ENCODE measurements around the gene G6PC3.

G6PC3 gene

GRCh38 chr17:44084921-44085320 is 14.4 kb downstream of the G6PC3 start:
- Histone ChIP-seq H3K27ac (replicated peaks) (no peak overlapping the region), H3K4me3 (replicated peaks; ENCODE audit: insufficient read depth, low read length) (no peak overlapping the region), H3K27me3 (ENCODE audit: insufficient read depth, poor library complexity, severe bottlenecking) (no peaks in the 10 kb centered on the region)
- TF ChIP-seq POLR2AphosphoS5 (IDR thresholded peaks at IDR 0.05; ENCODE audit: low read depth) (no peak), GABPA (IDR thresholded peaks at IDR 0.05; ENCODE audit: low read depth) (no peak), REST (IDR thresholded peaks at IDR 0.05; ENCODE audit: insufficient replicate concordance, low read depth) (no peak), CTCF (IDR thresholded peaks at IDR 0.05; ENCODE audit: insufficient read depth, low read length) (no peak), SPI1 (IDR thresholded peaks at IDR 0.05; ENCODE audit: borderline replicate concordance, low read depth) (no peak)
- DNase-seq (ENCODE audit: low read depth in 1 of 2, low spot score in 1 of 2): no peak

- Histone ChIP-seq H3K27me3 (ENCODE audit: insufficient read depth, poor library complexity, severe bottlenecking) (no peaks in the 10 kb centered on the region), H3K27ac (replicated peaks) (no peak overlapping the region)
Observed at GRCh38 chr17:44085908-44086307, 15.4 kb downstream of the G6PC3 start.

GRCh38 chr17:44086364-44087311 is 16.1 kb downstream of the G6PC3 start:
- H3K4me3 ChIP-seq (replicated peaks; ENCODE audit: insufficient read depth, low read length): no peak overlapping the region
- H3K27ac ChIP-seq (replicated peaks): no peak overlapping the region
- no peak for TF ChIP-seq POLR2AphosphoS5 (IDR thresholded peaks at IDR 0.05; ENCODE audit: low read depth)
- no peak for TF ChIP-seq CTCF (IDR thresholded peaks at IDR 0.05; ENCODE audit: insufficient read depth, low read length)
- no peak for TF ChIP-seq SPI1 (IDR thresholded peaks at IDR 0.05; ENCODE audit: borderline replicate concordance, low read depth)
- TF ChIP-seq REST (IDR thresholded peaks at IDR 0.05; ENCODE audit: insufficient replicate concordance, low read depth): no peak
- no peak for TF ChIP-seq GABPA (IDR thresholded peaks at IDR 0.05; ENCODE audit: low read depth)
- DNase-seq (ENCODE audit: low read depth in 1 of 2, low spot score in 1 of 2): peak in 1 of 2 experiments; percentile 74
- no peaks in the 10 kb centered on the region for H3K27me3 ChIP-seq (ENCODE audit: insufficient read depth, poor library complexity, severe bottlenecking)

More at GRCh38 chr17:44085908-44086307, 15.4 kb downstream of the G6PC3 start:
- no peak for DNase-seq (ENCODE audit: low read depth in 1 of 2, low spot score in 1 of 2)
- TF ChIP-seq CTCF (IDR thresholded peaks at IDR 0.05; ENCODE audit: insufficient read depth, low read length) (no peak), GABPA (IDR thresholded peaks at IDR 0.05; ENCODE audit: low read depth) (no peak), POLR2AphosphoS5 (IDR thresholded peaks at IDR 0.05; ENCODE audit: low read depth) (no peak)
- H3K4me3 ChIP-seq (replicated peaks; ENCODE audit: insufficient read depth, low read length): no peak overlapping the region
